Activated naive CD4-positive, alpha-beta T cell treated with anti-CD3 and anti-CD28 coated beads for 36 hours (primary cell): ENCODE results near the gene MAPK8. TPM values are rescaled to one million over a fixed set of nuclear protein-coding genes. Genes with fewer than 3 reads are reported as not detected.

Source experiments
- CTCF ChIA-PET: fragments of 350-600 bp; sonication (Branson Sonifier 250); formaldehyde crosslinking; loops from one replicate; lab custom pipeline; 2021; ENCODE audit warnings: antibody characterized with exemption; lab: Charles Lee
- DNase-seq: peaks from one replicate; pipeline ENCODE4 v3.0.0-alpha.2; 2020
- H3K27ac Mint-ChIP-seq: one replicate; pipeline ENCODE4 v1.8.0; 2021; ENCODE audit warnings: mild to moderate bottlenecking, mixed read lengths
- H3K27me3 Mint-ChIP-seq: one replicate; pipeline ENCODE4 v1.8.0; 2021; ENCODE audit warnings: low read depth, mixed read lengths
- H3K36me3 Mint-ChIP-seq: one replicate; pipeline ENCODE4 v1.8.0; 2021; ENCODE audit warnings: low read depth, mixed read lengths
- H3K4me1 Mint-ChIP-seq: one replicate; pipeline ENCODE4 v1.8.0; 2021; ENCODE audit warnings: low read depth, mixed read lengths
- H3K4me3 Mint-ChIP-seq: one replicate; pipeline ENCODE4 v1.8.0; 2021; ENCODE audit warnings: mild to moderate bottlenecking, moderate library complexity, mixed read lengths
- H3K9me3 Mint-ChIP-seq: one replicate; pipeline ENCODE4 v1.8.0; 2021; ENCODE audit warnings: mixed read lengths
- intact Hi-C: fragments of 100-400 bp; cut with micrococcal nuclease; formaldehyde crosslinking; loops from one replicate; pipeline ENCODE4 v1.15.1; 2023
- total RNA-seq, 2 experiments: library from RNA; stranded (reverse); gene quantifications; one replicate each; pipeline ENCODE4 v1.2.3, GENCODE V29; 2021

The MAPK8 gene
- total RNA-seq, 2 experiments from 2014 or later: 29.7 to 36.2 TPM

GRCh38 chr10:48296576-48297098 lies 9.8 kb upstream of the MAPK8 start:
- no peak for DNase-seq
- Mint-ChIP-seq H3K9me3 (no peaks in the 10 kb centered on the region), H3K36me3 (no peaks in the 10 kb centered on the region), H3K27me3 (no peaks in the 10 kb centered on the region), H3K27ac (no peak overlapping the region), H3K4me3 (no peak overlapping the region), H3K4me1 (no peaks in the 10 kb centered on the region)
- intact Hi-C loops: no loop called here
- CTCF ChIA-PET: no interaction called here

DNA sequence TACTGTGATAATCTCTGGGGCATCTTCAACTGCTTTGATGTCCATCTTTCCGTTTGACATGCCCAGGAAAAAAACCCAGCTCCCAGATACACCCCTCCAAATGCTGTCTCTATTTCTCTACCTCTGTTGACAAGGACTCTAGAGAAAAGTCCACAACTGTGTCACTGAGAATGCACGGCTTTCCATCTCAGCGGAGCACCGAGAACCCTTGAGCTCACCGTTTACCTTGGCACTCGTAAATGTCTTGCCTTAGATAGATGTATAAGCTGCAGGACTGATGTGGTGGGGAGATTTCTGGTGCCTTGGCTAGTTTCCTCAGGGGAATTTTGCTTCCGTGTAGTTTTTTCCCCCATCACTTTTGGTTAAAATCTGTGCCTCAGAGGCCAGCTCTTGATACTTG lies 7.4 kb upstream of the MAPK8 start:
- DNase-seq: no peak
- Mint-ChIP-seq H3K9me3 (no peaks in the 10 kb centered on the region), H3K27me3 (no peaks in the 10 kb centered on the region), H3K27ac (no peak overlapping the region), H3K4me1 (no peaks in the 10 kb centered on the region), H3K4me3 (no peak overlapping the region), H3K36me3 (no peaks in the 10 kb centered on the region)
- intact Hi-C loops: no loop called here
- CTCF ChIA-PET: no interaction called here

- Mint-ChIP-seq H3K27me3 (no peaks in the 10 kb centered on the region), H3K4me3 (no peak overlapping the region), H3K9me3 (no peaks in the 10 kb centered on the region), H3K4me1 (no peaks in the 10 kb centered on the region), H3K27ac (no peak overlapping the region), H3K36me3 (no peaks in the 10 kb centered on the region)
- no peak for DNase-seq
- intact Hi-C loops: loop anchor here (10.0 kb wide), 2 partner anchors 745 to 1045 kb away; no protein-coding TSS in a partner anchor
- CTCF ChIA-PET: no interaction called here
These were observed 6.8 kb upstream of the MAPK8 start for GRCh38 chr10:48299692-48300091.

GRCh38 chr10:48300556-48300955 lies 5.9 kb upstream of the MAPK8 start:
- CTCF ChIA-PET: no interaction called here
- Mint-ChIP-seq H3K27me3 (no peaks in the 10 kb centered on the region), H3K36me3 (no peaks in the 10 kb centered on the region), H3K4me1 (no peaks in the 10 kb centered on the region), H3K9me3 (no peaks in the 10 kb centered on the region), H3K4me3 (no peak overlapping the region), H3K27ac (no peak overlapping the region)
- DNase-seq: no peak
- intact Hi-C loops: loop anchor here (10.0 kb wide), 2 partner anchors 746 to 1046 kb away; no protein-coding TSS in a partner anchor

GRCh38 chr10:48302515-48303476 lies 3.7 kb upstream of the MAPK8 start:
- H3K9me3 Mint-ChIP-seq: no peaks in the 10 kb centered on the region
- CTCF ChIA-PET: interaction anchor here (0.6 to 1.4 kb wide), 3 partner anchors 12 to 86 kb away, joined by 3 to 4 read pairs (median 3); no protein-coding TSS in a partner anchor
- no peak overlapping the region for H3K27ac Mint-ChIP-seq
- DNase-seq: no peak
- peaks cover 10% of the 10 kb centered on the region for H3K4me1 Mint-ChIP-seq
- no peak overlapping the region for H3K4me3 Mint-ChIP-seq
- H3K36me3 Mint-ChIP-seq: peaks cover 2% of the 10 kb centered on the region
- intact Hi-C loops: loop anchor here (10.0 kb wide), 2 partner anchors 748 to 1048 kb away; no protein-coding TSS in a partner anchor
- no peaks in the 10 kb centered on the region for H3K27me3 Mint-ChIP-seq

- H3K27me3 Mint-ChIP-seq: no peaks in the 10 kb centered on the region
- peaks cover 5% of the 10 kb centered on the region for H3K36me3 Mint-ChIP-seq
- peaks cover 29% of the 10 kb centered on the region for H3K4me1 Mint-ChIP-seq
- CTCF ChIA-PET: no interaction called here
- H3K9me3 Mint-ChIP-seq: no peaks in the 10 kb centered on the region
- H3K4me3 Mint-ChIP-seq: peak overlapping the region; percentile 68
- intact Hi-C loops: loop anchor here (1.0 to 10.0 kb wide), 8 partner anchors 57 to 1233 kb away; partner anchors contain the start of gene ERCC6
- no peak for DNase-seq
- H3K27ac Mint-ChIP-seq: no peak overlapping the region
These were observed 592 bp upstream of the MAPK8 start for GRCh38 chr10:48305905-48306264.

DNA sequence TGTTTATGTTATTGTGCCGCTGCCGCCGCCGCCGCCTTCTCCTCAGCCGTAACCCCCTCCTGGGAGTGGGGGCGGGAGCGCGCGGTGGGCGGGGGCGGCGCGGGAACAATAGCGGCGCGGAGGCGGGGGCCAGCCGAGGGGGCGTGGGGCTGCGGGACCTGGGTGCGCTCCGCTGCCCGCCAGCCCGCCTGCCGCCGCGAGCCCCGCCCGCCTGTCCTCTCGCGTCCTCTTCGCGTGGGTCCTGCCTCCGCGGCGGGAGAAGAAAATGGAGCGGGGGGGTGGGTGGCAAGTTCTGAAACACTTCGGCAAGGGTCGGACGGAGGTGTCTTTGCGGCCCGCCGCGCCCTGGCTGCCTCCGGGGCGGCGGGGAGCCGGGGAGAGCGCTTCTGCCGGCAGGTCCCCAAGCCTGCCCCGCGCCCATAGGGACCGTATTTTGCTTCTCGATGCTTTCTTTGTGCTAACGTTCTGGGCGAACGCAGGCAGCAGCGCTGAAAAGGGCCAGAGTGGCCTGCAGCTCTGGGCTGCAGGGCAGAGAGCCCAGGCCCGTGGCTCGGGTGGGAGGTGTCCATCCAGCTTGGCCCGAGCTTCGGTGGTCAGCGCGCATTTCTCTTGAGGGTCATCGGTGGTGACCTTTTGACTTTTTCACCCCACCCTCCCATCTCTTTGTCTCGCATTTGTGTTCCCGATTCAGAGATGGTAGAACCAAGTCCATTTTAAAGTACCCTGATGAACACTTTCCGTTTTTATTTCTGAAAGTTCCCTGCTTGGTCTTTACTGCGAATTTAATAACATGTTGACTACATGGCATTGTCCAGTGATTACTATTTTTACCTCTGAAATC lies 613 bp downstream of the MAPK8 start:
- Mint-ChIP-seq H3K36me3 (peaks cover 5% of the 10 kb centered on the region), H3K4me1 (peaks cover 36% of the 10 kb centered on the region), H3K27me3 (no peaks in the 10 kb centered on the region), H3K9me3 (no peaks in the 10 kb centered on the region), H3K27ac (peak overlapping the region; percentile 58), H3K4me3 (peak overlapping the region; percentile 80)
- intact Hi-C loops: loop anchor here (1.0 to 10.0 kb wide), 8 partner anchors 56 to 1232 kb away; partner anchors contain the start of gene ERCC6
- peak; percentile 44 for DNase-seq
- CTCF ChIA-PET: interaction anchor here (1.1 kb wide), 2 partner anchors 25 to 349 kb away, joined by 3 read pairs; no protein-coding TSS in a partner anchor

- Mint-ChIP-seq H3K9me3 (no peaks in the 10 kb centered on the region), H3K4me3 (peak overlapping the region; percentile 80), H3K27me3 (no peaks in the 10 kb centered on the region), H3K27ac (peak overlapping the region; percentile 58), H3K4me1 (peaks cover 40% of the 10 kb centered on the region), H3K36me3 (peaks cover 5% of the 10 kb centered on the region)
- intact Hi-C loops: loop anchor here (2.0 to 10.0 kb wide), 6 partner anchors 55 to 1231 kb away; partner anchors contain the start of gene ERCC6
- CTCF ChIA-PET: interaction anchor here (1.1 kb wide), 2 partner anchors 25 to 349 kb away, joined by 3 read pairs; no protein-coding TSS in a partner anchor
- no peak for DNase-seq
These were observed 1.2 kb downstream of the MAPK8 start for GRCh38 chr10:48307711-48308018.

DNA sequence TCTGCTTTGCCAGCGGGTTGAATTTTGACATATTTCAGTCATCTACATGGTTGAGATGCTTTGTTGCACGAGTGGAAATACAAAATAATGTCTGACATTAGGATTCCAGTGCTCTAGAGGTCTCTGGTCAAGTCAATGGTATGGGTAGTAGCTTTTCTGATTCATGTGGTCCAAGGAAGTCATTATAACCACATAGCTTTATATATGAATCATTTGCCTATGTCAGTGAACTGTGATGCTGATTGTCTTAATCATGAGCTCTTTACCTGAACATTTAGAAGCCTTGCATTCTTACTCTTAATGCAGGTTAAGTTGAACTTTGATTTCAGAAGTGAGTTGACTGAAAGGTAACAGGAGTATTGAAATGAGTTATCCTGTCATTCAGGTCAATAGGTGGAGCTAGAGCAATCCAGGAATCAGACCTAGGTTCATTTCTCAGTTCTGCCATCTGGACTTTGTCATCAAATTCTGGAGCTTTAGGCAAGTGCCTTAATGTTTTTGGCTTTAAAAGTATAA lies 3.3 kb downstream of the MAPK8 start:
- peak overlapping the region; percentile 21 for H3K4me3 Mint-ChIP-seq
- no peak for DNase-seq
- intact Hi-C loops: loop anchor here (5.0 to 10.0 kb wide), 4 partner anchors 213 to 1055 kb away; no protein-coding TSS in a partner anchor
- no peaks in the 10 kb centered on the region for H3K9me3 Mint-ChIP-seq
- peak overlapping the region; percentile 56 for H3K27ac Mint-ChIP-seq
- peaks cover 5% of the 10 kb centered on the region for H3K36me3 Mint-ChIP-seq
- CTCF ChIA-PET: interaction anchor here (0.9 to 2.7 kb wide), 4 partner anchors 12 to 347 kb away, joined by 3 to 8 read pairs (median 4); no protein-coding TSS in a partner anchor
- no peaks in the 10 kb centered on the region for H3K27me3 Mint-ChIP-seq
- H3K4me1 Mint-ChIP-seq: peaks cover 43% of the 10 kb centered on the region

GRCh38 chr10:48314107-48314506 lies 7.6 kb downstream of the MAPK8 start:
- CTCF ChIA-PET: no interaction called here
- Mint-ChIP-seq H3K27ac (no peak overlapping the region), H3K36me3 (peaks cover 3% of the 10 kb centered on the region), H3K4me1 (peaks cover 33% of the 10 kb centered on the region), H3K4me3 (no peak overlapping the region), H3K27me3 (no peaks in the 10 kb centered on the region), H3K9me3 (no peaks in the 10 kb centered on the region)
- intact Hi-C loops: no loop called here
- no peak for DNase-seq

DNA sequence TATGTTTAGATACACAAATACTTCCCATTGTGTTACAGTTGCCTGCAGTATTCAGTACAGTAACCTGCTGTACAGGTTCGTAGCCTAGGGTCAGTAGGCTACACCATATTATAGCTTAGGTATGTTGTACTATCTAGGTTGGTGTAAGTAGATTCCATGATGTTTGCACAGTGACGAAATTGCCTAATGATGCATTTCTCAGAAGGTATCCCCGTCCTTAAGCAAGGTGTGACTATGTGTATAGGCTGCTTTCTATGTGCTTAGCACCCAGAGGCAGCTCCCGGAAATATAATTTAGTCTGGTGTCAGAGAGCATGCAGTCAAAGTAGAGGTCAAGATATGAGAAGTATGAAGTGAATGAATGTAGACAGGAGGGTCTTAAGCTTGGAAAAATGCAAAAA lies 9.8 kb downstream of the MAPK8 start:
- intact Hi-C loops: no loop called here
- CTCF ChIA-PET: no interaction called here

More for the DNA sequence above, 9.8 kb downstream of the MAPK8 start:
- no peak for DNase-seq
- no peaks in the 10 kb centered on the region for H3K9me3 Mint-ChIP-seq
- no peaks in the 10 kb centered on the region for H3K27me3 Mint-ChIP-seq
- H3K4me1 Mint-ChIP-seq: peaks cover 18% of the 10 kb centered on the region
- no peaks in the 10 kb centered on the region for H3K36me3 Mint-ChIP-seq
- H3K4me3 Mint-ChIP-seq: no peak overlapping the region
- no peak overlapping the region for H3K27ac Mint-ChIP-seq
